OCI-LY3 (cell line): Measurements from ENCODE around the gene ACTA1.

ENCODE experiments used
- CTCF ChIP-seq: fragments of 200-600, 300-600 bp; sonication (generic); IDR thresholded peaks from 2 replicates; pipeline ENCODE4 v1.5.1; 2014; ENCODE audit warnings: antibody characterized with exemption, low read length, low read depth
- EZH2phosphoT487 ChIP-seq: fragments of 200-600 bp; shearing (Covaris generic); IDR thresholded peaks from 2 replicates; pipeline ENCODE4 v1.6.1; 2018; ENCODE audit warnings: antibody characterized with exemption, mixed run types, low read depth

GRCh38 chr1:229392936-229393335 lies 41.0 kb downstream of the ACTA1 start:
- TF ChIP-seq CTCF: no peak
- TF ChIP-seq EZH2phosphoT487: no peak
